ENCODE results near the gene POLR2M. TPM values are rescaled to one million over a fixed set of nuclear protein-coding genes. Genes with fewer than 3 reads are reported as not detected.

Gene POLR2M
- total RNA-seq, 2 experiments from 2014 or later: 72.5 to 85.0 TPM

- intact Hi-C loops (cut with micrococcal nuclease): no loop called here
- Mint-ChIP-seq H3K4me3 (no peak overlapping the region), H3K4me1 (ENCODE audit: low read depth) (no peaks in the 10 kb centered on the region), H3K9me3 (no peaks in the 10 kb centered on the region), H3K27me3 (peaks cover under 1% of the 10 kb centered on the region), H3K36me3 (ENCODE audit: low read depth) (no peaks in the 10 kb centered on the region), H3K27ac (no peak overlapping the region)
- TF ChIP-seq CTCF (IDR thresholded peaks at IDR 0.05): no peak
- ChIA-PET CTCF (interaction anchor here (0.9 kb wide), 1 partner anchor 131 kb away, joined by 3 read pairs; no protein-coding TSS in a partner anchor), POLR2A (no interaction called here)
- DNase-seq: no peak
- no peak for ATAC-seq
Observed at GRCh38 chr15:57690341-57690966, 16.1 kb upstream of the POLR2M start.

GRCh38 chr15:57691082-57691481 is 15.4 kb upstream of the POLR2M start:
- Mint-ChIP-seq H3K27me3 (peaks cover 2% of the 10 kb centered on the region), H3K9me3 (no peaks in the 10 kb centered on the region), H3K27ac (no peak overlapping the region), H3K4me1 (ENCODE audit: low read depth) (no peaks in the 10 kb centered on the region), H3K4me3 (no peak overlapping the region), H3K36me3 (ENCODE audit: low read depth) (no peaks in the 10 kb centered on the region)
- intact Hi-C loops (cut with micrococcal nuclease): no loop called here
- CTCF ChIA-PET: interaction anchor here (0.9 kb wide), 1 partner anchor 131 kb away, joined by 3 read pairs; no protein-coding TSS in a partner anchor
- POLR2A ChIA-PET: no interaction called here
- no peak for TF ChIP-seq CTCF (IDR thresholded peaks at IDR 0.05)
- ATAC-seq: no peak
- DNase-seq: no peak

GRCh38 chr15:57692709-57693108 is 13.8 kb upstream of the POLR2M start:
- H3K9me3 Mint-ChIP-seq: no peaks in the 10 kb centered on the region
- POLR2A ChIA-PET: interaction anchor here (1.9 kb wide), 1 partner anchor 14 kb away, joined by 4 read pairs; the partner anchor contains the start of gene POLR2M
- CTCF ChIA-PET: no interaction called here

GRCh38 chr15:57694279-57694678 is 12.2 kb upstream of the POLR2M start:
- Mint-ChIP-seq H3K36me3 (ENCODE audit: low read depth) (no peaks in the 10 kb centered on the region), H3K4me1 (ENCODE audit: low read depth) (no peaks in the 10 kb centered on the region), H3K27me3 (peaks cover 5% of the 10 kb centered on the region), H3K27ac (no peak overlapping the region), H3K4me3 (no peak overlapping the region), H3K9me3 (no peaks in the 10 kb centered on the region)
- no peak for TF ChIP-seq CTCF (IDR thresholded peaks at IDR 0.05)
- ATAC-seq: no peak
- intact Hi-C loops (cut with micrococcal nuclease): no loop called here
- DNase-seq: no peak
- POLR2A ChIA-PET: interaction anchor here (1.9 kb wide), 1 partner anchor 12 kb away, joined by 4 read pairs; the partner anchor contains the start of gene POLR2M
- CTCF ChIA-PET: no interaction called here

More at GRCh38 chr15:57692709-57693108, 13.8 kb upstream of the POLR2M start:
- H3K4me1 Mint-ChIP-seq (ENCODE audit: low read depth): no peaks in the 10 kb centered on the region
- peaks cover 2% of the 10 kb centered on the region for H3K27me3 Mint-ChIP-seq
- ATAC-seq: no peak
- no peak for DNase-seq
- no peaks in the 10 kb centered on the region for H3K36me3 Mint-ChIP-seq (ENCODE audit: low read depth)
- no peak for TF ChIP-seq CTCF (IDR thresholded peaks at IDR 0.05)
- intact Hi-C loops (cut with micrococcal nuclease): no loop called here
- no peak overlapping the region for H3K4me3 Mint-ChIP-seq
- H3K27ac Mint-ChIP-seq: no peak overlapping the region

- H3K4me3 Mint-ChIP-seq: no peak overlapping the region
- no peak overlapping the region for H3K27ac Mint-ChIP-seq
- peaks cover 5% of the 10 kb centered on the region for H3K27me3 Mint-ChIP-seq
- ChIA-PET CTCF (interaction anchor here (1.4 to 1.7 kb wide), 2 partner anchors 37 to 54 kb away, joined by 4 read pairs; no protein-coding TSS in a partner anchor), POLR2A (interaction anchor here (1.5 kb wide), 1 partner anchor 10 kb away, joined by 4 read pairs; the partner anchor contains the start of gene POLR2M)
- DNase-seq: no peak
- H3K36me3 Mint-ChIP-seq (ENCODE audit: low read depth): no peaks in the 10 kb centered on the region
- no peaks in the 10 kb centered on the region for H3K9me3 Mint-ChIP-seq
- H3K4me1 Mint-ChIP-seq (ENCODE audit: low read depth): no peaks in the 10 kb centered on the region
- no peak for TF ChIP-seq CTCF (IDR thresholded peaks at IDR 0.05)
- intact Hi-C loops (cut with micrococcal nuclease): no loop called here
- no peak for ATAC-seq
Observed at GRCh38 chr15:57696146-57696545, 10.4 kb upstream of the POLR2M start.

Data from activated CD8-positive, alpha-beta T cell treated with anti-CD3 and anti-CD28 coated beads for 36 hours (primary cell).